KMS-11 (cell line): ENCODE data around the gene GET4.

Experiments
- H2AFZ ChIP-seq: fragments of 200-600 bp; sonication (generic); 2 replicates; pipeline ENCODE4 v1.6.1; 2016; ENCODE audit warnings: antibody characterized with exemption, mixed run types, low read depth
- H3K27ac ChIP-seq: fragments of 200-600 bp; sonication (generic); 2 replicates; pipeline ENCODE4 v1.6.1; 2016; ENCODE audit warnings: mild to moderate bottlenecking, mixed run types
- H3K27me3 ChIP-seq: fragments of 200-600 bp; sonication (generic); 2 replicates; pipeline ENCODE4 v1.6.1; 2017; ENCODE audit warnings: mild to moderate bottlenecking, low read depth, mixed run types, moderate library complexity; ENCODE audit not compliant: insufficient read depth
- H3K36me3 ChIP-seq: fragments of 200-600 bp; sonication (generic); 2 replicates; pipeline ENCODE4 v1.6.1; 2017; ENCODE audit warnings: mild to moderate bottlenecking, mixed run types; ENCODE audit not compliant: insufficient read depth
- H3K4me1 ChIP-seq: fragments of 200-600 bp; sonication (generic); 2 replicates; pipeline ENCODE4 v1.6.1; 2016; ENCODE audit warnings: mild to moderate bottlenecking, low read depth, mixed run types; ENCODE audit not compliant: poor library complexity, severe bottlenecking
- H3K4me2 ChIP-seq: fragments of 200-600 bp; sonication (generic); 2 replicates; pipeline ENCODE4 v1.7.0; 2016; ENCODE audit warnings: mild to moderate bottlenecking, mixed run types
- H3K4me3 ChIP-seq: fragments of 200-600 bp; sonication (generic); IDR thresholded peaks from 2 replicates; pipeline ENCODE4 v1.6.1; 2017; ENCODE audit warnings: low read depth, low read length, mixed read lengths; ENCODE audit not compliant: insufficient read depth
- H3K79me2 ChIP-seq: fragments of 200-600 bp; sonication (generic); 2 replicates; pipeline ENCODE4 v1.6.1; 2016; ENCODE audit warnings: low read depth, mixed run types; ENCODE audit not compliant: insufficient read depth
- H3K9ac ChIP-seq: fragments of 200-600 bp; sonication (generic); 2 replicates; pipeline ENCODE4 v1.6.1; 2016; ENCODE audit warnings: mild to moderate bottlenecking, mixed run types
- H4K20me1 ChIP-seq: fragments of 200-600 bp; sonication (generic); 2 replicates; pipeline ENCODE4 v1.6.1; 2016; ENCODE audit warnings: mild to moderate bottlenecking, mixed run types; ENCODE audit not compliant: insufficient read depth
- TF ChIP-seq, protein P1 (sequence below): fragments of 200-600 bp; sonication (generic); conservative IDR thresholded peaks from 2 replicates; pipeline ENCODE4 v1.6.1; 2017; ENCODE audit warnings: low read depth, mild to moderate bottlenecking, antibody characterized with exemption, low read length, moderate library complexity, mixed read lengths

The GET4 gene

GRCh38 chr7:863106-863505, 13.2 kb upstream of the GET4 start:
- TF ChIP-seq, protein P1, sequence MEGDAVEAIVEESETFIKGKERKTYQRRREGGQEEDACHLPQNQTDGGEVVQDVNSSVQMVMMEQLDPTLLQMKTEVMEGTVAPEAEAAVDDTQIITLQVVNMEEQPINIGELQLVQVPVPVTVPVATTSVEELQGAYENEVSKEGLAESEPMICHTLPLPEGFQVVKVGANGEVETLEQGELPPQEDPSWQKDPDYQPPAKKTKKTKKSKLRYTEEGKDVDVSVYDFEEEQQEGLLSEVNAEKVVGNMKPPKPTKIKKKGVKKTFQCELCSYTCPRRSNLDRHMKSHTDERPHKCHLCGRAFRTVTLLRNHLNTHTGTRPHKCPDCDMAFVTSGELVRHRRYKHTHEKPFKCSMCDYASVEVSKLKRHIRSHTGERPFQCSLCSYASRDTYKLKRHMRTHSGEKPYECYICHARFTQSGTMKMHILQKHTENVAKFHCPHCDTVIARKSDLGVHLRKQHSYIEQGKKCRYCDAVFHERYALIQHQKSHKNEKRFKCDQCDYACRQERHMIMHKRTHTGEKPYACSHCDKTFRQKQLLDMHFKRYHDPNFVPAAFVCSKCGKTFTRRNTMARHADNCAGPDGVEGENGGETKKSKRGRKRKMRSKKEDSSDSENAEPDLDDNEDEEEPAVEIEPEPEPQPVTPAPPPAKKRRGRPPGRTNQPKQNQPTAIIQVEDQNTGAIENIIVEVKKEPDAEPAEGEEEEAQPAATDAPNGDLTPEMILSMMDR = no peak
- Histone ChIP-seq H3K36me3 (no peaks in the 10 kb centered on the region), H4K20me1 (no peaks in the 10 kb centered on the region)

GRCh38 chr7:865921-866320, 10.4 kb upstream of the GET4 start:
- Histone ChIP-seq H3K36me3 (peaks cover 5% of the 10 kb centered on the region; the same call in 1 of the 2 replicates), H3K9ac (no peak overlapping the region), H3K27me3 (no peaks in the 10 kb centered on the region), H3K27ac (no peak overlapping the region), H3K4me3 (no peak overlapping the region), H2AFZ (no peak overlapping the region), H3K79me2 (no peaks in the 10 kb centered on the region), H4K20me1 (no peaks in the 10 kb centered on the region), H3K4me2 (no peak overlapping the region), H3K4me1 (no peaks in the 10 kb centered on the region)
- TF ChIP-seq, protein P1 = no peak

More at GRCh38 chr7:863106-863505, 13.2 kb upstream of the GET4 start:
- Histone ChIP-seq H3K27ac (no peak overlapping the region), H3K79me2 (no peaks in the 10 kb centered on the region), H3K4me1 (no peaks in the 10 kb centered on the region), H3K4me3 (no peak overlapping the region), H3K9ac (no peak overlapping the region), H2AFZ (no peak overlapping the region), H3K27me3 (no peaks in the 10 kb centered on the region), H3K4me2 (no peak overlapping the region)

DNA sequence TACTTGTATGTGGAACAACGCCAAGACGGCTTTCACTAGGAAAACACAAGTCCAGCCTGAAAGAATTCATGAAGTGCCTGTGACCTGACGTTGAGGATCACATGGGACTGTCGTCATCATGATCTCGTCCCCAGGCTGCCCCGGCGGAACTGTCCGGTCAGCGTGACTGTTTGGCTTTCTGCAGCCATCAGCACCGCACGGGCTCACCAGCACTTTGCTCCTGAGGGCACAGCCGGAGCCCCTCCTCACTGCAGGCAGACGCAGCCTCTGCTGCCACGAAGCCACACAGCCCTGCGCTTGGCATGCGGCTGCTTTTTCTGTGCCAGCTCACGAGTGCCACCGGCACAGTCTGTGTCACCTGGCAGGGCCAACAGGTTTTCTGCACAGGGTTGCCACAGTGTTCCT, 9.4 kb upstream of the GET4 start:
- TF ChIP-seq, protein P1 = no peak
- peaks cover 5% of the 10 kb centered on the region; the same call in 1 of the 2 replicates for H3K36me3 ChIP-seq

DNA sequence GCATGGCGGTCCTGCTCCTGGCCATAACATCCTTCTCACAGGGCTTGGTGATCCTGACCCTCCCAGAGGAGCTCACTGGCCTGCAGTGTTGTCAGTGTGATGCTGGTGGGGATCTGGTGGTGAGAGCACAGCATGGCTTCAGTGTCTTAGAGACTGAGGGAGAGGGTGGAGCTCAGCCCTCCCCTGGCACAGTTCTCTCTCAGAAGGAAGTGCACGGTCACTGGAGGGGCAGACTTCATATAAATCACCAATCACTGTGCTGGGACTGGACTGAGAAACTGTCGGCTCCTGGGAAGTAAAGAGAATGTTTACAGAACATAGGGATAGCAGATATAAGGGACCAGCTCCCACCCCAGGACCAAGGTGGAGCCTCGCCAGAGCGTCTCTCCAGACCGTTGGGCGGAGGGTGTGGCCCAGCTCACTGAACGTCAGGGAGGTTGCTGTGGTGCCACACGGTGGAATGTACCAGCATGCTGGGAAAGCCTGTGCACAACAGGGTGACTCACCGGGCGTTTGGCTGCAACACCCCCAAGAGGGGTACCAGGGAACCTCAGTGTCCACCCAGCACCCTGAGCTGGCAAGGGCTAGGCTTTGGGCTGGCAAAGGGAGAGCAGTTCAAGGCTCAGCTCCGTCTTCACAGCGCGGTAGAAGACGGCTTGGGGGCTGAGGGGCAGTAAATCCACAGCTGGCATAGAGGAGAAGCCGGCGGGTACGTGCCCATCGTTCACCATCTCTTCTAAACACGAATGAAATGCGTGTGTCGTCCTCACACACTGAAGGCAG, 8.8 kb upstream of the GET4 start:
- Histone ChIP-seq H3K9ac (no peak overlapping the region), H3K36me3 (peaks cover 5% of the 10 kb centered on the region; the same call in 1 of the 2 replicates), H3K4me1 (no peaks in the 10 kb centered on the region), H3K27ac (no peak overlapping the region), H3K79me2 (no peaks in the 10 kb centered on the region), H3K27me3 (no peaks in the 10 kb centered on the region), H3K4me3 (no peak overlapping the region), H2AFZ (no peak overlapping the region), H3K4me2 (no peak overlapping the region), H4K20me1 (no peaks in the 10 kb centered on the region)
- TF ChIP-seq, protein P1 = no peak

More for the DNA sequence above, 9.4 kb upstream of the GET4 start:
- Histone ChIP-seq H2AFZ (no peak overlapping the region), H3K27ac (no peak overlapping the region), H3K79me2 (no peaks in the 10 kb centered on the region), H3K4me2 (no peak overlapping the region), H3K4me3 (no peak overlapping the region), H3K27me3 (no peaks in the 10 kb centered on the region), H4K20me1 (no peaks in the 10 kb centered on the region), H3K9ac (no peak overlapping the region), H3K4me1 (no peaks in the 10 kb centered on the region)
